Mesenchymal stem cell (in vitro differentiated cells and primary cell): ENCODE measurements around the gene MYH9.

Experiments
- DNase-seq: peaks from one replicate; pipeline ENCODE4 v3.0.0-alpha.2; 2013
- H2AFZ ChIP-seq: one replicate; pipeline ENCODE4 v1.6.1; 2013; ENCODE audit warnings: low read depth, mild to moderate bottlenecking, control low read depth, inconsistent platforms, low read length, moderate library complexity
- H2AK5ac ChIP-seq: 2 replicates; pipeline ENCODE4 v1.6.1; 2013; ENCODE audit warnings: low read length, moderate library complexity, mild to moderate bottlenecking, inconsistent platforms; ENCODE audit not compliant: severe bottlenecking
- H2BK120ac ChIP-seq: one replicate; pipeline ENCODE4 v1.6.1; 2013; ENCODE audit warnings: low read depth, mild to moderate bottlenecking, inconsistent platforms, low read length, moderate library complexity
- H2BK12ac ChIP-seq, 2 experiments: one replicate each; pipeline ENCODE4 v1.6.1; 2013; ENCODE audit warnings: inconsistent platforms in 2 of 2, low read length in 2 of 2, mild to moderate bottlenecking in 2 of 2, moderate library complexity in 2 of 2, control low read depth in 1 of 2
- H2BK15ac ChIP-seq: one replicate; pipeline ENCODE4 v1.6.1; 2013; ENCODE audit warnings: mild to moderate bottlenecking, low read depth, inconsistent platforms; ENCODE audit not compliant: poor library complexity, severe bottlenecking
- H2BK5ac ChIP-seq: 2 replicates; pipeline ENCODE4 v1.6.1; 2013; ENCODE audit warnings: low read depth, mild to moderate bottlenecking, low read length, control low read depth, inconsistent platforms; ENCODE audit not compliant: poor library complexity, severe bottlenecking
- H3K14ac ChIP-seq, 2 experiments: one replicate each; pipeline ENCODE4 v1.6.1; 2013; ENCODE audit warnings: inconsistent platforms in 2 of 2, low read length in 2 of 2, control low read depth in 1 of 2, mild to moderate bottlenecking in 1 of 2, moderate library complexity in 1 of 2
- H3K18ac ChIP-seq, 2 experiments: one replicate each; pipeline ENCODE4 v1.6.1; 2013; ENCODE audit warnings: inconsistent platforms in 2 of 2, low read length in 2 of 2, control low read depth in 1 of 2, low read depth in 1 of 2, mild to moderate bottlenecking in 1 of 2
- H3K23ac ChIP-seq, 2 experiments: one replicate each; pipeline ENCODE4 v1.6.1; 2013; ENCODE audit warnings: inconsistent platforms in 2 of 2, low read length in 2 of 2, mild to moderate bottlenecking in 2 of 2, moderate library complexity in 2 of 2, control low read depth in 1 of 2
- H3K27ac ChIP-seq: 2 replicates; pipeline ENCODE4 v1.5.1; 2013; ENCODE audit warnings: mild to moderate bottlenecking, moderate library complexity, low read length, control low read depth, inconsistent platforms; ENCODE audit not compliant: poor library complexity, severe bottlenecking
- H3K27me3 ChIP-seq, 2 experiments: 2 replicates each; pipeline versions ENCODE4 v1.6.1 to v1.7.0; 2013; ENCODE audit warnings: low read length in 2 of 2, mild to moderate bottlenecking in 2 of 2, moderate library complexity in 2 of 2, control low read depth in 1 of 2, inconsistent platforms in 1 of 2; ENCODE audit not compliant: control insufficient read depth in 1 of 2, insufficient read depth in 1 of 2
- H3K36me3 ChIP-seq, 2 experiments: 2 replicates each; pipeline versions ENCODE4 v1.6.1 to v1.7.0; 2013; ENCODE audit warnings: low read length in 2 of 2, control low read depth in 1 of 2, inconsistent platforms in 1 of 2, low read depth in 1 of 2, mild to moderate bottlenecking in 1 of 2; ENCODE audit not compliant: insufficient read depth in 2 of 2, control insufficient read depth in 1 of 2
- H3K4ac ChIP-seq, 2 experiments: one replicate each; pipeline ENCODE4 v1.6.1; 2013; ENCODE audit warnings: inconsistent platforms in 2 of 2, low read length in 2 of 2, mild to moderate bottlenecking in 2 of 2, moderate library complexity in 2 of 2, control low read depth in 1 of 2, low read depth in 1 of 2
- H3K4me1 ChIP-seq: 2 replicates; pipeline ENCODE4 v1.6.1; 2013; ENCODE audit warnings: low read depth, low read length, control low read depth; ENCODE audit not compliant: control insufficient read depth, insufficient read depth
- H3K4me2 ChIP-seq: 2 replicates; pipeline ENCODE4 v1.6.1; 2013; ENCODE audit warnings: low read length, mild to moderate bottlenecking, inconsistent platforms; ENCODE audit not compliant: poor library complexity, severe bottlenecking
- H3K4me3 ChIP-seq, 2 experiments: 2 replicates each; pipeline versions ENCODE4 v1.5.1 to v1.7.0; 2013; ENCODE audit warnings: low read length in 2 of 2, mild to moderate bottlenecking in 2 of 2, control low read depth in 1 of 2, low read depth in 1 of 2; ENCODE audit not compliant: insufficient read depth in 1 of 2
- H3K79me1 ChIP-seq: replicated peaks from 2 replicates; pipeline ENCODE4 v1.6.1; 2013; ENCODE audit warnings: mild to moderate bottlenecking, control low read depth, low read length, inconsistent platforms; ENCODE audit not compliant: poor library complexity, severe bottlenecking
- H3K9ac ChIP-seq: 2 replicates; pipeline ENCODE4 v1.7.0; 2013; ENCODE audit warnings: mild to moderate bottlenecking, low read length, moderate library complexity
- H3K9me3 ChIP-seq: 2 replicates; pipeline ENCODE4 v1.7.0; 2013; ENCODE audit warnings: mild to moderate bottlenecking, low read length; ENCODE audit not compliant: control insufficient read depth
- H4K8ac ChIP-seq: one replicate; pipeline ENCODE4 v1.6.1; 2013; ENCODE audit warnings: inconsistent platforms, mild to moderate bottlenecking, low read length, moderate library complexity
- H4K91ac ChIP-seq: one replicate; pipeline ENCODE4 v1.6.1; 2013; ENCODE audit warnings: mild to moderate bottlenecking, low read length, inconsistent platforms
- WGBS: methylation state at CpG from one replicate; pipeline ENCODE4 v1.1.7; 2013; ENCODE audit warnings: mixed read lengths; 5-methylcytosine and 5-hydroxymethylcytosine counted together

The MYH9 gene

DNA sequence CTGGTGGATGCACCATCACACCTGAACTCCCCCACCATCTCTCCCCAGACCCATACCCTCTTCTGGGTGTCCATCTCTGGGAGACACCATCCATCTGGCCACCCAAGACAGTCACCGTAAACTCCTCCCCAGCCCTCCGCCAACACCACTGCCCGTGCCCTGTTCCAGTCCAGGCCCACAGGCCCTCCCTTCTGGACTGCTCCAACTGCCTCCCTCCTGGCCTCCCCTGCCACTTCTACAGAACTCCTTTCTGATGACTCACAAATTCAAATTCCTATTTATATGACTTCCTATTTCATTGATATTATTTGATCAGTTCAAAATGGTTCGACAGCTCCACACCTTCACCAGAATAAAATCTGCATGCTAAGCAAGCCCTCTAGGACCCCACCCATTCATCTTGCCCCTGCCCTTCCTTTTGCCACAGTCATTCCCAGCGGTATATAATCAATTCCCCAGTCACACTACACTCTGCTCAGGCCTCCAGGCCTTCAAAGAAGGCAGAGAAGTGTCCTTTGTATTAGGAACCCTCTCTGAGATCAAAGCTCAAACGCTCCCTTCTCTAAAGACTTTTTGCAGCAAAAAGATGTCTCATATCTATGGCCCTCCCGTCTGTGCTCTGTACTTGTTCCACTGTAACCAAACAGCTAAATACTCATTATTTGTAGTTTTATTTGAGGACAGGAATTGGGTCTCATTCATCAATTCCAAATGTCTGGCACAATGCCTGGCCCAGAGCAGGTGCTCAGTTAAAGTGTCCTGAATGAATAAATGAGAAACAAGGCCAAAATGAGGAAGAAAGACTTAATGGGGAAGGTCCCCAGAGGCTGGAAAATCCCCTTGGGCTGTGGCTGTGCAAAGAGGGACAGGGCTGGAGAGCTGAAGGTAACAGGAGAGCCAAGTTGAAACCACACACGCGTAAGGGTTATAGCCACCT is 29.0 kb downstream of the MYH9 start:
- H3K4me1 ChIP-seq: peaks cover 54% of the 10 kb centered on the region
- H2BK120ac ChIP-seq: no peak overlapping the region
- peak overlapping the region in 1 of 2 experiments; percentile 26 for H3K4me3 ChIP-seq
- no peaks in the 10 kb centered on the region for H3K9me3 ChIP-seq
- H4K91ac ChIP-seq: no peak overlapping the region
- 82% methylated on average over 6 of the region's 9 CpGs for WGBS
- no peak overlapping the region for H2BK15ac ChIP-seq
- no peaks in the 10 kb centered on the region for H3K27me3 ChIP-seq
- H4K8ac ChIP-seq: no peak overlapping the region
- peak overlapping the region; percentile 90 for H3K27ac ChIP-seq
- H3K23ac ChIP-seq: no peak overlapping the region
- DNase-seq: no peak
- H3K4me2 ChIP-seq: no peak overlapping the region
- no peak overlapping the region for H2AFZ ChIP-seq
- H2BK5ac ChIP-seq: peak overlapping the region; percentile 20
- peaks cover 0 to 30% of the 10 kb centered on the region in 2 experiments for H3K36me3 ChIP-seq
- no peak overlapping the region for H3K18ac ChIP-seq
- no peak overlapping the region for H3K4ac ChIP-seq
- no peak overlapping the region for H3K14ac ChIP-seq
- peak overlapping the region; percentile 40 for H2AK5ac ChIP-seq
- no peak overlapping the region for H2BK12ac ChIP-seq
- H3K79me1 ChIP-seq: no peaks in the 10 kb centered on the region
- peak overlapping the region; percentile 2 for H3K9ac ChIP-seq

DNA sequence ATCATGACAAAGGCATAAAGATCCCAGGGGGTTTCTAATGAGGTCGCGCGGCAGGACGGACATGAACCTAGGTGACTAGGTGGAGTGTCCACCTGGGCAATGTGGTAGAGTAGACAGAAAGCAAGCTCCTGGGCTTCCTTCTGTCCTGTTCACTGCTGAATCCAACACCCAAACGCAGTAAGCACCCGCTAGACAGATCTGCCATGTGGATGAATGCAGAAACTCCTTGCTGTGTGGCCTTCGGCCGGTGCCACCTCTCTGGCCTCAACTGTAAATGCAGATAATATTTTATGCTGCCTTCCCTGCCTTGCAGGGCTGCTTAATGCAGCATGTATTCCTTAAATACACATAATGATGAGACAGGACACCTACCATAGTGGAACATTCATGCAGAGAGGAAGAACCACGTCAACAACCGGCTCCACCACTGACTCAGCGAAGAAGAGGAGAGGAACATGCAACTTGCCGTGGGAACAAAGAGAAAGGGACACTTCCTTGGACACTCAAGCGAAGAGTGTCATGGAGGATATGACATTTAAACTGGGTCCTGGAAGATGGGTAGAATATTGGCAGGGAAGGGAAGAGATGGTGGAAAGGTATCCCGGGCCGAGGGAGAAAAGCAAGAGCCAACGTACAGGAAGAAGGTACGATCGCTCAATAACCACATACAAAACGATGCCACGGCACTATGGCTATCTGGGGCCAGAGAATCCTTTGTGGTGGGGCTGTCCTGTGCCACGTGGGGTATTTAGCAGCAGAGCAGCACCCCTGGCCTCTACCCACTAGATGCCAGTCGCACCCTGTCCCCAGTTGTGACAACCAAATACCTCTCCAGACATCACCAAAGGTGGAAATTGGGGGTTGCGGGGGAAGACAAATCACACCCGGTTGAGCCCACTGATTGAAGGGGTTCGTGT is 30.8 kb downstream of the MYH9 start:
- H3K23ac ChIP-seq: no peak overlapping the region
- peak overlapping the region; percentile 2 for H3K4me2 ChIP-seq
- H3K27ac ChIP-seq: peak overlapping the region; percentile 78
- H3K18ac ChIP-seq: no peak overlapping the region
- no peak overlapping the region for H2BK5ac ChIP-seq
- no peaks in the 10 kb centered on the region for H3K79me1 ChIP-seq
- H3K9me3 ChIP-seq: no peaks in the 10 kb centered on the region
- no peak overlapping the region for H2AFZ ChIP-seq
- DNase-seq: peak; percentile 67
- no peak overlapping the region for H3K14ac ChIP-seq
- H3K4ac ChIP-seq: no peak overlapping the region
- no peak overlapping the region for H4K8ac ChIP-seq
- peaks cover 0 to 30% of the 10 kb centered on the region in 2 experiments for H3K36me3 ChIP-seq
- peak overlapping the region; percentile 21 for H2AK5ac ChIP-seq
- H2BK120ac ChIP-seq: no peak overlapping the region
- H2BK12ac ChIP-seq: no peak overlapping the region
- no peak overlapping the region for H2BK15ac ChIP-seq
- H3K4me3 ChIP-seq: no peak overlapping the region
- WGBS: 90% methylated on average over 25 of the region's 25 CpGs
- peaks cover 47% of the 10 kb centered on the region for H3K4me1 ChIP-seq
- no peak overlapping the region for H3K9ac ChIP-seq
- no peaks in the 10 kb centered on the region for H3K27me3 ChIP-seq
- H4K91ac ChIP-seq: no peak overlapping the region

DNA sequence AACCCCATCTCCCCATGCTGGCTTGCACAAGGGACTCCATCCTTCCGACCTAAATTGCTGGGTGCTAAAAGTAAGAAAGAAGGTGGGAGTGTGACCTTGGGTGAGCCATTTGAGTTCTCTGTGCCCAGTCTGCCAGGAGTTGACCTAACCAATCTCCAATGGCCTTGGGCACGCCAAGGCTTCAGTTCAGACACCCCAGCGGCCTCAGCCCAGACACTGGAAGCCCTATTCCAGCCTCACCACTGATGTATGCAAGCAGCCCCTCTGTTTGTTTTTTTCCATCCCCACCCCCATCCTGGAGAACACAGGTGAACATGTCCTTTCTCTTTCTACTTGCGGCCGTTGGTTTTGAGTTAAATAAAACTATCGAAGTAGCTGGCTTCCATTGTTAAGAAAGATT is 31.9 kb downstream of the MYH9 start:
- peak overlapping the region; percentile 85 for H3K27ac ChIP-seq
- no peaks in the 10 kb centered on the region for H3K27me3 ChIP-seq
- H3K4me1 ChIP-seq: peaks cover 54% of the 10 kb centered on the region
- no peak overlapping the region for H3K14ac ChIP-seq
- no peak overlapping the region for H2AFZ ChIP-seq
- H3K23ac ChIP-seq: peak overlapping the region in 1 of 2 experiments; percentile 10
- H3K79me1 ChIP-seq: no peaks in the 10 kb centered on the region
- peak overlapping the region; percentile 63 for H2BK5ac ChIP-seq
- H2BK15ac ChIP-seq: no peak overlapping the region
- peaks cover 0 to 28% of the 10 kb centered on the region in 2 experiments for H3K36me3 ChIP-seq
- WGBS: 93% methylated on average over 6 of the region's 6 CpGs
- no peaks in the 10 kb centered on the region for H3K9me3 ChIP-seq
- no peak for DNase-seq
- no peak overlapping the region for H4K8ac ChIP-seq
- no peak overlapping the region for H3K4me2 ChIP-seq
- no peak overlapping the region for H2BK120ac ChIP-seq
- H3K4me3 ChIP-seq: peak overlapping the region in 1 of 2 experiments; percentile 64
- no peak overlapping the region for H3K4ac ChIP-seq
- no peak overlapping the region for H2BK12ac ChIP-seq
- no peak overlapping the region for H4K91ac ChIP-seq
- H3K18ac ChIP-seq: peak overlapping the region in 1 of 2 experiments; percentile 46
- H2AK5ac ChIP-seq: peak overlapping the region; percentile 31
- peak overlapping the region; percentile 88 for H3K9ac ChIP-seq
